ENCODE results near the gene TEX12.

Gene TEX12, protein sequence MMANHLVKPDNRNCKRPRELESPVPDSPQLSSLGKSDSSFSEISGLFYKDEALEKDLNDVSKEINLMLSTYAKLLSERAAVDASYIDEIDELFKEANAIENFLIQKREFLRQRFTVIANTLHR

DNA sequence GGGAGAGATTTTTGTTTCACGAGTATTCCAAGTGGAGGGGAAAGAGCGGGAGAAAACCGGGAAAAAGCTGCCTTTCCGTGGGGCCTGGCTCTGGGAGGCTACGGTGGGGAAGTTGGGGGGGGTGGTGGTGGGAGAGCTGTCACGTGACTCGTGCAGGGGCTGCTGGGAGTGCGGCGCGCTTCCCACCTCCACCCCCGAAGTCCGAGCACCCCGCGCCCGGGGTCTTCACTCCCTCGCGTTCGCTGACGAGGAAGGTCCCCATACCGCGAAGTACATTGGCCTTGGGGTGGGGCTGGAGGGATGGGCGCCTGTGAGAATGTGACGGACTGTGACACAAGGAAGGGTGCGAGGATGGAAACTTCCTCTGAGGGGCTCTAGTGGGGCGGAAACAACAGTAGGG, at the start of gene TEX12:
Gene TEX12, plus strand, starts transcription at position 228 of the 400 bp plus-strand sequence. CDS start 1,897 bp downstream, outside the sequence.
- H3K4me1 Mint-ChIP-seq: peaks cover 7% of the 10 kb centered on the region
- DNase-seq (no peak), ATAC-seq (no peak)
- no peak within 1 kb of the TSS for H3K4me3 Mint-ChIP-seq
- peak within 1 kb of the TSS in 1 of 2 donors; percentile 62 for H3K27ac Mint-ChIP-seq
- peaks cover 50% of the 10 kb centered on the region for H3K27me3 Mint-ChIP-seq
- H3K9me3 Mint-ChIP-seq: no peaks in the 10 kb centered on the region

DNA sequence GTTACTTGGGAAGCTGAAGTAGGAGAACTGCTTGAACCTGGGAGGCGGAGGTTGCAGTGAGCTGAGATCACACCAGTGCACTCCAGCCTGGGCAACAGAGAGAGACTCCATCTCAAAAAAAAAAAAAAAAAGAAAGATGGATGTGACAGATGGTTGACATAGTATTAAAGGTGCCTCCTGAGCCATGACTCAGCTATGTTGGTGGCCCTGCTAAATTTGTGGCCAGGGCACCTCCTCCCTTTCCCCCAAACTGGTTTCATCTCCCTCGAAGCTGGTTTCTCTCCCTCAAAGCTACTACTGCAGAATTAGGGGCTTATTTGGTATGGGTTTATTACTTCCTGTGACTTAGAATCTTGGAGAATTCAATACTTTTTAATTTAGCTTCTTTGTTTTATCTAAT, 49.0 kb upstream of the TEX12 start:
- DNase-seq (peak in 1 of 2 donors; percentile 49), ATAC-seq (peak; percentile 80)
- H3K27ac Mint-ChIP-seq: no peak overlapping the region
- no peaks in the 10 kb centered on the region for H3K27me3 Mint-ChIP-seq
- H3K4me1 Mint-ChIP-seq: peaks cover 21% of the 10 kb centered on the region
- no peaks in the 10 kb centered on the region for H3K9me3 Mint-ChIP-seq
- H3K4me3 Mint-ChIP-seq: no peak overlapping the region

DNA sequence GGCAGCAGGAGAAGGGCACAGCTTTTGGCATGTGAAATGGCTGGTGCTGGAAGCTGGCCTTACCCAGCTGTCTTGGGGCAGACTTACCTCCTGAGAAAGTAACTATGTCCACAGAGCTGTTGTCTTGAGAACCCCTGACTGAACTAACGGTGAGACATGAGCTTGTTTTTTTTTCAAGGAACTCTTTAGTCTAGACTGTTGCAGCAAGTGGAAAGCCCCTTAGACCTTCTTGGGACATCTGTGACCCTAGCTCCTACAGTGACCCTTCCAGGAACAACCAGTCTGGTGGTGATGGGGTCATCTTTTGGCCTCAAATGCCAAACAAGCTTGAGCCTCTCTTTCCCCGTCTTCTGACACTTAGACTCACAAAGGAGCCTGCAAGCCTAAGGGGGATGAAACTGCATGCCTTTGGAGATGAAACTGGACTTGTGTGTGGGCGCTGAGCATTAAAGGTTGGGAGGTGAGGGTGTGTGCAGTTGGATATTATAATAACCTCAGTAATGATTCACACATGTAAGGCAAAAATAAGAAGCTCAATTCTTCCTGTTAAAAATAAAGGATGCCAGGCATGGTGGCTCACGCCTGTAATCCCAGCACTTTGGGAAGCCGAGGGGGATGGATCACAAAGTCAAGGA, 45.1 kb upstream of the TEX12 start:
- ATAC-seq (no peak), DNase-seq (no peak)
- Mint-ChIP-seq H3K27me3 (no peaks in the 10 kb centered on the region), H3K27ac (no peak overlapping the region), H3K4me3 (no peak overlapping the region), H3K4me1 (peaks cover 8% of the 10 kb centered on the region), H3K9me3 (no peaks in the 10 kb centered on the region)

- Mint-ChIP-seq H3K4me3 (no peak overlapping the region), H3K4me1 (peaks cover 8% of the 10 kb centered on the region), H3K9me3 (no peaks in the 10 kb centered on the region), H3K27me3 (no peaks in the 10 kb centered on the region), H3K27ac (no peak overlapping the region)
- ATAC-seq (no peak), DNase-seq (no peak)
These were observed 44.0 kb upstream of the TEX12 start for GRCh38 chr11:112123129-112123528.

DNA sequence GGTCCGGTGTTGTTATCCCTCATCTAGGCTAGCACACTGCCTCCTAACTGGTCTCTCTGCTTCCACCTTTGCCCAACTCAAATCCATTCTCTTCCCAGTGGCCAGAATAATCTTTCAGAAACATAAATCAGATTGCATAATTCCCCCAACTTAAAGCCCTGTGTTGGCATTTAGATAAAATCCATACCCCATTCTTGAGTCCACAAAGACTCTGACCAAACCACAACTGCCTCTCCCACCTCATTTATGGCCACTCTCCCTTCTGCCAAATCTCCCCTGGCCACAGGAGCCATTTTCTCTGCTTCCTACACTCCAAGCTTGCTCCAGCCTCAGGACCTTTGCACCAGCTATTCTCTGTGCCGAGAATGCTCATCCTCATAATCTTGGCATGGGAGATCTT, 40.1 kb upstream of the TEX12 start:
- no peaks in the 10 kb centered on the region for H3K9me3 Mint-ChIP-seq
- peaks cover 9% of the 10 kb centered on the region for H3K4me1 Mint-ChIP-seq
- DNase-seq (no peak), ATAC-seq (no peak)
- H3K27ac Mint-ChIP-seq: no peak overlapping the region
- H3K4me3 Mint-ChIP-seq: no peak overlapping the region
- no peaks in the 10 kb centered on the region for H3K27me3 Mint-ChIP-seq

DNA sequence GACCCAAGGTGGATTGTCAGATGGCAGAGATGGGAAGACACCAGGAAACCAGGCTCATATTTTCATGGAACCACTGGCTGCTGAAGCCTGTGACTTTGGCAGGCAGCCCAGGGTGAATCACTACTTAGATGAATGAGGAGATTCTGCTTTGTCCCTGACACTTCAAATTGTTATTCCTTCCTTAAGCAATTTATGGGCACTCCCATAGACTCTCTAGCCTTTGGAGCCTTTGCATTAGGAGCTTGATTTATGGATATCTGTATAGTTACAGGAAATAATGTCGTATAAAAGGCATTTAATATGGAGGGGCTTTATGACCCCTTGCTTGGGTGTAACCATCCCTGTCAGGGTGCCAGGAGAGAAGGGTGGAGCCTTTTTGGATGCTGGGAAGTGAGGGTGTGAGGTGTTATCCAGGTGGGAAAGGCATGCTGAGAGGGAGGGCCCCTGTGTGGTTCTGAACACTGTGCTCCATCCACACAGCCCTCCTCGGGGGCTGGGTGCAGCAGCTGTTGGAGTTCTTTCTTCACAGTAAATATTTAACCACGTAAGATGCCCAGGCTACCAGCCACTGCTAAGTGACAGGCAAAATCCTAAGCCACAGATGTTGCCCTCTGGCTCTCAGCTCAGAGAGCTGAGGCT, 38.6 kb upstream of the TEX12 start:
- no peak for DNase-seq
- Mint-ChIP-seq H3K4me1 (peaks cover 10% of the 10 kb centered on the region), H3K9me3 (no peaks in the 10 kb centered on the region), H3K27ac (peak overlapping the region in 1 of 2 donors; percentile 41), H3K4me3 (no peak overlapping the region), H3K27me3 (no peaks in the 10 kb centered on the region)
- no peak for ATAC-seq

GRCh38 chr11:112129656-112130055, 37.5 kb upstream of the TEX12 start:
- H3K27me3 Mint-ChIP-seq: no peaks in the 10 kb centered on the region
- H3K9me3 Mint-ChIP-seq: no peaks in the 10 kb centered on the region
- no peak overlapping the region for H3K27ac Mint-ChIP-seq
- H3K4me3 Mint-ChIP-seq: no peak overlapping the region
- DNase-seq (no peak), ATAC-seq (no peak)
- peaks cover 10% of the 10 kb centered on the region for H3K4me1 Mint-ChIP-seq

DNA sequence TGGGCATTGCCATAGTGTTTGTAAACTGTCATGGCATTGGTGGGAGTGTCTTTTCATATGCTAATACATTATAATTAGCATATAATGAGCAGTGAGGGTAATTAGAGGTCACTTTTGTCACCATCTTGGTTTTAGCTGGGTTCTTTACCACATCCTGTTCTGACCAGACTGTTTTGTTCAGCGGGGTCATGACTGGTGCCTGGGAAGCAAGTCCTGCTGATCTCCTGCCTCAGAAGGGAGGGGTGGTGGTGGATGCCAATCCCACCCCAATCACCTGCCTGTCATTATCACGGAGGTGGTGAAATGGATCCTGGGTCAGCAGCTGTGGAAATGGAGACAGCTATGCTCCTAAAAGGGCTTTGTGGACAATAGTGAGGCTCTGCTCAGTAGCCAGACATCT, 34.4 kb upstream of the TEX12 start:
- no peak for ATAC-seq
- peaks cover 10% of the 10 kb centered on the region for H3K4me1 Mint-ChIP-seq
- DNase-seq: no peak
- no peaks in the 10 kb centered on the region for H3K9me3 Mint-ChIP-seq
- H3K27ac Mint-ChIP-seq: peak overlapping the region in 1 of 2 donors; percentile 8
- no peaks in the 10 kb centered on the region for H3K27me3 Mint-ChIP-seq
- H3K4me3 Mint-ChIP-seq: no peak overlapping the region

DNA sequence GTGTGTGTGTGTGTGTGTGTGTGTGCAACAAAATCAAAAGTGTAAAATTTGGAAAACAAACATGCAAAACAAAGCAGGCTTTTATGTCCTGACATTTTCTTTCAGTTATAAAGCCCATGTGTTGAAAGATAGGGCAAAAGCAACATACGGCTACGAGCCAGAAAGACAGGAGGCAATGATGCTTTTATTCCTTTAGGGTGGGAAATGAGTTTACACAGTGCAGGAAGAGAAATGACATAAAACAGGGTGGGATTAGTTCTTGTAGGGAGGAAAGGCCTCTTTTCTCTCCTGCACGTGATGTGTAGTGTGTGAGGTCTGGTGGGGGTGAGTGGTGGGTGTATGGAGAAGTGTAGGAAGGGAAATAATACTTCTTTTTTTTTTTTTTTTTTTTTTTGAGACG, 32.7 kb upstream of the TEX12 start:
- H3K4me3 Mint-ChIP-seq: no peak overlapping the region

DNA sequence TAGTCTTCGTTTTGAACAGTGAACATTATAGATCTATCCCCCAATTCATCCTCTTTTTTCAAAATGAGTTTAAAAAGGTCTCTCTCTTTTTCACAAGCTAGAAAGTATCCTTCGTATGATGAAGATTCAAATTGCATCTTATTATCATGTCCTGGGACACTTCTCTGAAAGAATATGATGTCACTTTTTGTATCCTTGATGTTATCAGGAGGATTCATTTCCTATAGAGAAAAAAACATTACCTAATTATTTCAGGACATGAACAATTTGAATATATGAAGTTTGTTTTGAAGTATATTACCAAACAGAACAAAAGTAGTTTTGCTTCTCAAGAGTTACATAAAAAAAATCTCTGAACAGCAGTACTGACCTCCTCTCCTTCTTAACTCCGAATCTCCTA, 23.6 kb upstream of the TEX12 start:
- H3K27me3 Mint-ChIP-seq: no peaks in the 10 kb centered on the region
- no peaks in the 10 kb centered on the region for H3K4me1 Mint-ChIP-seq
- ATAC-seq (no peak), DNase-seq (no peak)
- peaks cover 0 to 6% of the 10 kb centered on the region in 2 donors for H3K9me3 Mint-ChIP-seq
- H3K27ac Mint-ChIP-seq: no peak overlapping the region
- H3K4me3 Mint-ChIP-seq: no peak overlapping the region

More for the DNA sequence above, 32.7 kb upstream of the TEX12 start:
- ATAC-seq (no peak), DNase-seq (no peak)
- Mint-ChIP-seq H3K4me1 (peaks cover 10% of the 10 kb centered on the region), H3K27ac (no peak overlapping the region), H3K27me3 (no peaks in the 10 kb centered on the region), H3K9me3 (no peaks in the 10 kb centered on the region)

DNA sequence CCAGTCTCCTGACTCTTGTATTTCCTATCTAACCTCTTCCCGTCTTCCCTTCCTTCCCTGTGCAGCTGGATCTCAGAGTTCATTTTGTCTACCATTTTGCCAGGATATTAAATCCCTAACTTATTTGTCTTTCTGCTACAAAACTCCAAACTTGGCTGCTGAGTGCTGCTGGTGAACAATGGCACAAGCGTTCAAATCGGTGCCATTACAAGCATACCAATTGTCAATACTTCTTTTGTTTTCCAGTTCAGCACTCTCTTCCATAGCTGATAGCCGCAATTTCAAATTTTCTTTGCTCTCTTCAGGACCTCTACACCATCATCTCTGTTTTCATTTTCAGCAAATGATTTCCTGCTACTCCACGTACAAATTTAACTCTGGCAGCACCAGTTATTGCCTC, 16.7 kb upstream of the TEX12 start:
- H3K27ac Mint-ChIP-seq: no peak overlapping the region
- ATAC-seq (no peak), DNase-seq (no peak)
- no peaks in the 10 kb centered on the region for H3K9me3 Mint-ChIP-seq
- H3K4me1 Mint-ChIP-seq: no peaks in the 10 kb centered on the region
- H3K4me3 Mint-ChIP-seq: no peak overlapping the region
- no peaks in the 10 kb centered on the region for H3K27me3 Mint-ChIP-seq

DNA sequence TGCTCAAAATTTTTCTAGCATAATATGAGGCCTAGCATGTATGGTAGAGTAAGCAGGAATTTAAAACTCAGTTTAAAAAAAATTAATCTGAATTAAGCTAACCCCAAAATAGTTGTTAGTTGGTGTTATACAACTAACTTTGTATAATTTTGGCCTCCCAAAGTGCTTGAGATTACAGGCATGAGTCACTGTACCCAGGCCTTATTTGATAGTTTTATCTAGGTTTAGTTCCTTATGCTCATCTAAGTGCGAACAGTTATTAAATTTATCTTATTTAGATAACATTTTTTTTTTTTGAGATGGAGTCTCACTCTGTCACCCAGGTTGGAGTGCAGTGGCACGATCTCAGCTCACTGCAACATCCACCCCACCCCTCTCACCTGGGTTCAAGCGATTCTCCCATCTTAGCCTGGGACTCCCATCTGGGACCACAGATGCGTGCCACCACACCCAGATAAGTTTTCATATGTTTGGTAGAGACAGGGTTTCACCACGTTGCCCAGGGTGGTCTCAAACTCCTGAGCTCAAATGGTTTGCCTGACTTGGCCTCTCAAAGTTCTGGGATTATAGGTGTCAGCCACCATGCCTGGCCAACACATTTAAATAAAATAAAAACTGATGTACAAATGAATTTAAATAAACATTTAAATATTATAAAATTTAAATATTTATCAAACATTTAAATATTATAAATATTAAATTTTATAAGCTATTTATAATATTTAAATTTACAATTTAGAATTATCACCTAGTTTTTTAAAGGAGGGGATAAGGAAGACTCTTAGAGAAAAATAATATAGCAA, 10.8 kb upstream of the TEX12 start:
- no peaks in the 10 kb centered on the region for H3K9me3 Mint-ChIP-seq
- no peak overlapping the region for H3K27ac Mint-ChIP-seq
- H3K4me3 Mint-ChIP-seq: no peak overlapping the region
- peaks cover 9% of the 10 kb centered on the region for H3K27me3 Mint-ChIP-seq
- ATAC-seq (no peak), DNase-seq (no peak)
- H3K4me1 Mint-ChIP-seq: peaks cover 6% of the 10 kb centered on the region

GRCh38 chr11:112156956-112157766, 10.0 kb upstream of the TEX12 start:
- H3K27me3 Mint-ChIP-seq: peaks cover 14% of the 10 kb centered on the region
- H3K4me3 Mint-ChIP-seq: no peak overlapping the region
- peak in 1 of 2 donors; percentile 18 for DNase-seq
- no peaks in the 10 kb centered on the region for H3K9me3 Mint-ChIP-seq
- peak; percentile 89 for ATAC-seq
- H3K27ac Mint-ChIP-seq: no peak overlapping the region
- H3K4me1 Mint-ChIP-seq: peaks cover 6% of the 10 kb centered on the region

GRCh38 chr11:112159098-112160065, 7.8 kb upstream of the TEX12 start:
- Mint-ChIP-seq H3K4me1 (peaks cover 13% of the 10 kb centered on the region), H3K27ac (no peak overlapping the region), H3K27me3 (peaks cover 32% of the 10 kb centered on the region), H3K9me3 (no peaks in the 10 kb centered on the region), H3K4me3 (no peak overlapping the region)
- DNase-seq (no peak), ATAC-seq (no peak)
